ENCODE results near the gene CAPN14.

DNA sequence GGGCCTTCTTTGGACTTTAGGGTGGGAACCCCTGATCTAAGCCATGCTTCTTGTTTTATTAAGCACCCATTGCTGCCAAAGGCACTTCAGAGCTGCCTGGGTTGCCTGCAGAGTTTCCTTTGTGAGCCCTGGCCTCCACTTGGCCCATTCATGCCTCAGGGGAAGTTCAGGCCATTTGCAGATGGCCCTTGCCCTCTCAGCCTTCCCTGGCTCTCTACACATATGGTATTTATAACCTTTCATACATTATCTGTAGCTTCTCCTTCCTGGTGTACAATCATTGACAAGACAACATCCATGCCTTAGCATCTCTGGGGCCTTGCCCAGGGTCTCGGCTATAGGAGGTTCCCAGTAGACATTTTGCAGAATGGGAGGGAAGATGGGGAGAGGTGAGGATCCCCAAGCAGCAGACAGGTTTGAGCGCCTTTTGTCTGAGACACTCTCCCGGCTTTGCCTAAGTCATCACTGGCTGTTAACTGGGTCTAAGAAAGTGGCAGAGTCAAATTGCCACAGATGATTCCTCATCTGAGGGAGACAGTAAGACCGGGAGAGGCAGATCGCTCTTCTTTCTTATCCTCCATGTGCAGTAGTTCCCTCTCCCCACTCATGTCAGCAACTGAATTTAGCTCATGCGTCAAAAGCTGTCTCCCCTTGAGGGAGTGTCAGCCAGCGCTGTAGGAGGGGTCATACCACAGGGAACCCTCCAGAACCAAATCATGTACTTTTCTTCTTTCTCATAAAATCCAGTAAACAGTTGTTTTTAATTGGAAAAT, 19.3 kb upstream of the CAPN14 start:
- TF ChIP-seq, protein P1, sequence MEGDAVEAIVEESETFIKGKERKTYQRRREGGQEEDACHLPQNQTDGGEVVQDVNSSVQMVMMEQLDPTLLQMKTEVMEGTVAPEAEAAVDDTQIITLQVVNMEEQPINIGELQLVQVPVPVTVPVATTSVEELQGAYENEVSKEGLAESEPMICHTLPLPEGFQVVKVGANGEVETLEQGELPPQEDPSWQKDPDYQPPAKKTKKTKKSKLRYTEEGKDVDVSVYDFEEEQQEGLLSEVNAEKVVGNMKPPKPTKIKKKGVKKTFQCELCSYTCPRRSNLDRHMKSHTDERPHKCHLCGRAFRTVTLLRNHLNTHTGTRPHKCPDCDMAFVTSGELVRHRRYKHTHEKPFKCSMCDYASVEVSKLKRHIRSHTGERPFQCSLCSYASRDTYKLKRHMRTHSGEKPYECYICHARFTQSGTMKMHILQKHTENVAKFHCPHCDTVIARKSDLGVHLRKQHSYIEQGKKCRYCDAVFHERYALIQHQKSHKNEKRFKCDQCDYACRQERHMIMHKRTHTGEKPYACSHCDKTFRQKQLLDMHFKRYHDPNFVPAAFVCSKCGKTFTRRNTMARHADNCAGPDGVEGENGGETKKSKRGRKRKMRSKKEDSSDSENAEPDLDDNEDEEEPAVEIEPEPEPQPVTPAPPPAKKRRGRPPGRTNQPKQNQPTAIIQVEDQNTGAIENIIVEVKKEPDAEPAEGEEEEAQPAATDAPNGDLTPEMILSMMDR (IDR thresholded peaks at IDR 0.05 in 4 of 5, conservative IDR thresholded peaks at IDR 0.05 in 1 of 5) = no peak
- no peak for TF ChIP-seq POLR2A (IDR thresholded peaks at IDR 0.05)

Measured in gastrocnemius medialis (tissue), 4 donors.